Right lobe of liver (tissue), 6 donors: ENCODE measurements around the gene TOM1L2. TPM values are rescaled to one million over a fixed set of nuclear protein-coding genes. Genes with fewer than 3 reads are reported as not detected.

Source experiments
- ATAC-seq, 4 donors: fragments of 200-7000 bp; cut with Tn5 transposase; one replicate each; pipeline ENCODE4 v1.9.1; 2020; ENCODE audit warnings: mild to moderate bottlenecking in 4 of 4, moderate library complexity in 4 of 4
- DNase-seq, 3 donors: peaks; one replicate each; pipeline ENCODE4 v3.0.0-alpha.2; 2020
- H3K27ac ChIP-seq, 3 donors: fragments of 200-600 bp; one replicate each; pipeline ENCODE4 v1.8.0; 2022
- H3K27me3 ChIP-seq, 2 donors: fragments of 200-600 bp; one replicate each; pipeline ENCODE4 v1.8.0; 2022
- H3K36me3 ChIP-seq, 4 donors: fragments of 200-600 bp; sonication (generic) in 1 of 4; one replicate each; pipeline versions ENCODE4 v1.5.1 to v1.8.0; 2017 to 2022; ENCODE audit warnings: control low read depth in 1 of 4
- H3K4me1 ChIP-seq, 4 donors: fragments of 200-600 bp; sonication (generic) in 1 of 4; one replicate each; pipeline versions ENCODE4 v1.5.1 to v1.8.0; 2017 to 2022; ENCODE audit warnings: control low read depth in 1 of 4
- H3K4me3 ChIP-seq, 3 donors: fragments of 200-600 bp; one replicate each; pipeline ENCODE4 v1.8.0; 2022
- H3K9me3 ChIP-seq, 4 donors: fragments of 200-600 bp; sonication (generic) in 1 of 4; one replicate each; pipeline versions ENCODE4 v1.5.1 to v1.8.0; 2017 to 2022; ENCODE audit warnings: control low read depth in 1 of 4
- CTCF ChIP-seq, 4 donors: fragments of 200-600 bp in 3 of 4; fragments of 450-650 bp in 1 of 4; IDR thresholded peaks; one replicate each; pipeline versions ENCODE4 v1.5.1 to v1.8.0; 2016 to 2022; ENCODE audit warnings: antibody characterized with exemption in 4 of 4, mild to moderate bottlenecking in 2 of 4
- POLR2A ChIP-seq: fragments of 450-650 bp; IDR thresholded peaks from one replicate; pipeline ENCODE4 v1.6.1; 2017; ENCODE audit warnings: antibody characterized with exemption, mild to moderate bottlenecking
- WGBS: methylation state at CpG from one replicate; pipeline ENCODE4 v1.1.6; 2018; ENCODE audit warnings: low coverage, low lambda C conversion rate; ENCODE audit not compliant: insufficient coverage; ENCODE audit errors: missing lambda C conversion rate; 5-methylcytosine and 5-hydroxymethylcytosine counted together
- intact Hi-C, 2 donors: fragments of 100-400 bp; cut with DNase I; formaldehyde crosslinking; loops; one replicate each; pipeline versions ENCODE4 v1.11.2 to v1.14.1; 2022
- total RNA-seq, 6 experiments: library from RNA; depleted of rRNA in 2 of 6; stranded (reverse); fragments of >200 nt in 2 of 6; fragmentation: NEBNext Ultra II Directional in 3 of 6; extraction: Animal tissue kit (Norgen Biotek cat#: 25700) in 3 of 6; gene quantifications; one replicate each; pipeline versions ENCODE4 v1.1.0 to v1.2.4, GENCODE V29; 2016 to 2023
- donor health status: DM: no; HTN: yes; CAD: no.
- donor health status: DM: no; HTN: no; CAD: no.
- donor health status: DM: no; HTN: no; CAD: no.
- donor health status: DM: no; HTN: yes; CAD: no.
- donor health status: DM: no; HTN: yes; CAD: no.

Gene TOM1L2
- total RNA-seq, 6 experiments from 2014 or later = 13.5 to 21.2 (median 16.0) TPM

- ATAC-seq = no peak
- WGBS = no CpG with 5 or more reads among the region's 25 CpGs
- no peaks in the 10 kb centered on the region for H3K27me3 ChIP-seq
- no peak for DNase-seq
- H3K4me1 ChIP-seq = no peaks in the 10 kb centered on the region
- intact Hi-C loops = no loop called here
- H3K27ac ChIP-seq = no peak overlapping the region
- peaks cover 0 to 6% (median 2%) of the 10 kb centered on the region in 4 donors for H3K36me3 ChIP-seq
- H3K9me3 ChIP-seq = no peaks in the 10 kb centered on the region
- no peak overlapping the region for H3K4me3 ChIP-seq
- no peak for TF ChIP-seq POLR2A
- no peak for TF ChIP-seq CTCF (IDR thresholded peaks at IDR 0.05)
Observed at GRCh38 chr17:17798010-17798556, 174.1 kb downstream of the TOM1L2 start.

- intact Hi-C loops = no loop called here
- Histone ChIP-seq H3K4me1 (no peaks in the 10 kb centered on the region), H3K4me3 (no peak overlapping the region), H3K36me3 (peaks cover 0 to 6% (median 2%) of the 10 kb centered on the region in 4 donors), H3K27me3 (no peaks in the 10 kb centered on the region), H3K9me3 (no peaks in the 10 kb centered on the region), H3K27ac (no peak overlapping the region)
- TF ChIP-seq POLR2A = no peak
- no peak for TF ChIP-seq CTCF (IDR thresholded peaks at IDR 0.05)
- DNase-seq (no peak), ATAC-seq (no peak)
- WGBS = 76% methylated on average over 3 of the region's 30 CpGs
Observed at GRCh38 chr17:17797119-17797809, 174.9 kb downstream of the TOM1L2 start.

- intact Hi-C loops = no loop called here
- DNase-seq = no peak
- no peak for ATAC-seq
- no peaks in the 10 kb centered on the region for H3K4me1 ChIP-seq
- H3K4me3 ChIP-seq = no peak overlapping the region
- peaks cover 0 to 6% (median 2%) of the 10 kb centered on the region in 4 donors for H3K36me3 ChIP-seq
- WGBS = no CpG with 5 or more reads among the region's 13 CpGs
- no peaks in the 10 kb centered on the region for H3K27me3 ChIP-seq
- no peak overlapping the region for H3K27ac ChIP-seq
- TF ChIP-seq CTCF (IDR thresholded peaks at IDR 0.05) (no peak), POLR2A (no peak)
- no peaks in the 10 kb centered on the region for H3K9me3 ChIP-seq
Observed at GRCh38 chr17:17796787-17797061, 175.5 kb downstream of the TOM1L2 start.

GRCh38 chr17:17795946-17796786 is 176.0 kb downstream of the TOM1L2 start:
- Histone ChIP-seq H3K9me3 (no peaks in the 10 kb centered on the region), H3K36me3 (peaks cover 0 to 6% (median 2%) of the 10 kb centered on the region in 4 donors), H3K4me3 (no peak overlapping the region), H3K27ac (no peak overlapping the region), H3K27me3 (no peaks in the 10 kb centered on the region), H3K4me1 (no peaks in the 10 kb centered on the region)
- no peak for DNase-seq
- WGBS = 87% methylated on average over 4 of the region's 40 CpGs
- no peak for ATAC-seq
- TF ChIP-seq CTCF (IDR thresholded peaks at IDR 0.05) = no peak
- no peak for TF ChIP-seq POLR2A
- intact Hi-C loops = no loop called here
